Activated naive CD8-positive, alpha-beta T cell (primary cell): Measurements from ENCODE around the gene AGBL3.

Experiments
- H3K27ac Mint-ChIP-seq: one replicate; pipeline ENCODE4 v1.8.0; 2021; ENCODE audit warnings: mixed read lengths
- H3K27me3 Mint-ChIP-seq: one replicate; pipeline ENCODE4 v1.8.0; 2021; ENCODE audit warnings: mixed read lengths
- H3K36me3 Mint-ChIP-seq: one replicate; pipeline ENCODE4 v1.8.0; 2021; ENCODE audit warnings: mixed read lengths
- H3K4me1 Mint-ChIP-seq: one replicate; pipeline ENCODE4 v1.8.0; 2021; ENCODE audit warnings: low read depth, mixed read lengths
- H3K4me3 Mint-ChIP-seq: one replicate; pipeline ENCODE4 v1.8.0; 2021; ENCODE audit warnings: mild to moderate bottlenecking, mixed read lengths
- H3K9me3 Mint-ChIP-seq: one replicate; pipeline ENCODE4 v1.8.0; 2021; ENCODE audit warnings: low read depth, mixed read lengths

Gene AGBL3

GRCh38 chr7:135158874-135159273 is 172.6 kb downstream of the AGBL3 start:
- peaks cover 72% of the 10 kb centered on the region for H3K4me1 Mint-ChIP-seq
- H3K27me3 Mint-ChIP-seq: no peaks in the 10 kb centered on the region
- H3K36me3 Mint-ChIP-seq: peaks cover 57% of the 10 kb centered on the region
- no peak overlapping the region for H3K4me3 Mint-ChIP-seq
- H3K9me3 Mint-ChIP-seq: peaks cover 27% of the 10 kb centered on the region
- peak overlapping the region; percentile 84 for H3K27ac Mint-ChIP-seq

DNA sequence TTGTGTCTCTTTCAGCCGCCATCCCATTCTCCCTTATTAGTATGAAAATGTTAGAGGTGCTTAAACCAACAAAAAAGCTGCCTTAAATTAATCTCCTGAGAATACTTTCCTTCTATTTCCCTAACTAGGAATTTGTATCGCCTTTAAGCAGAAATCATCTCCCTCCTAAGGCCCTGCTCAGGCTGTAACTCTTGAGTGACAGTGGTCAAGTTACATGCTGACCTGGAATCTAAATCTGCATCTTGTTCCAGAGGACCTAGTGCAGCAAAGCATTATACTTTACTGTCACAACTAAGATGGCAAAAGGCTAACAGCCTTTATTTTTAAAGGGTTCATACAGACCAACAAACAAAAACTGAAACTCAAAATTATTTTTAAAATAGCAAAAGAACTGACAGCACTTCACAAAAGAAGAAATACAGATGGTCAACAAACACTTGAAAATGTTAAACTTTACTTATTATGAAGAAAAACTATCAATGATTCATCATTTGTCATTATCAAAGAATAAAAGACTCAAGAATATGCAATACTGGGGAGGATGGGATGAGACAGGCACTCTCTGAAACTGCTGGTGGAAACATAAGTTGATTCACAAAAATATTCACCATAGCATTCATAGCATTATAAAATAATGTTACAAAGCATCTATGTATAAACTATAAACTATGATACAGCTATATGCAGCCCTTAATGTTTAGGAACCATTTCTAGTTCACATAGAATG is 173.2 kb downstream of the AGBL3 start:
- peaks cover 53% of the 10 kb centered on the region for H3K36me3 Mint-ChIP-seq
- H3K9me3 Mint-ChIP-seq: peaks cover 20% of the 10 kb centered on the region
- peak overlapping the region; percentile 51 for H3K4me3 Mint-ChIP-seq
- peaks cover 68% of the 10 kb centered on the region for H3K4me1 Mint-ChIP-seq
- no peaks in the 10 kb centered on the region for H3K27me3 Mint-ChIP-seq
- peak overlapping the region; percentile 84 for H3K27ac Mint-ChIP-seq

- peaks cover 47% of the 10 kb centered on the region for H3K36me3 Mint-ChIP-seq
- H3K27me3 Mint-ChIP-seq: no peaks in the 10 kb centered on the region
- H3K27ac Mint-ChIP-seq: peak overlapping the region; percentile 84
- H3K4me1 Mint-ChIP-seq: peaks cover 64% of the 10 kb centered on the region
- H3K4me3 Mint-ChIP-seq: peak overlapping the region; percentile 13
- H3K9me3 Mint-ChIP-seq: peaks cover 15% of the 10 kb centered on the region
Measured at GRCh38 chr7:135160098-135160857, 174.0 kb downstream of the AGBL3 start.

GRCh38 chr7:135160858-135161653 is 174.7 kb downstream of the AGBL3 start:
- Mint-ChIP-seq H3K4me1 (peaks cover 65% of the 10 kb centered on the region), H3K4me3 (no peak overlapping the region), H3K36me3 (peaks cover 43% of the 10 kb centered on the region), H3K9me3 (peaks cover 12% of the 10 kb centered on the region), H3K27ac (peak overlapping the region; percentile 84), H3K27me3 (no peaks in the 10 kb centered on the region)

DNA sequence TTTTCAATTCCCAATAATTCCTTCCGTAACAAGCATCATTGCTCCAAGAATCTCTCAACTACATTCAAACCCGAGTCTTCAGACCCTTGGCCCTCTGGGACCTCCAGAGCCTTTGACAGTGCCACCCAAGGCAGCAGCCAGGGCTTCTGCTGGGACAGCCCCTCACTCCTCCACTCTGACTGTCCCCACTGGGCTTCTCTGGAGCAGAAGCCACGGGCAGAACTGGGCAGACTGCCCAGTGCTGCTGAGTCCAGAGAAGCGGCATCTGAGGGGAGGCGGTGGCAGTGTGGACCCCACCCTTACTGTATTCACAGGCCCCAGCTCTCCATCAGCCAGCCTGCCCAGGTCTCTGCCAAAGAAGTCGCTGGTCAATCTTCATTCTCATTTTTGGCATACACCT is 175.4 kb downstream of the AGBL3 start:
- Mint-ChIP-seq H3K4me1 (peaks cover 68% of the 10 kb centered on the region), H3K36me3 (peaks cover 37% of the 10 kb centered on the region), H3K27me3 (no peaks in the 10 kb centered on the region), H3K4me3 (no peak overlapping the region), H3K9me3 (peaks cover 12% of the 10 kb centered on the region), H3K27ac (peak overlapping the region; percentile 84)

- H3K36me3 Mint-ChIP-seq: peaks cover 34% of the 10 kb centered on the region
- peaks cover 69% of the 10 kb centered on the region for H3K4me1 Mint-ChIP-seq
- H3K27ac Mint-ChIP-seq: peak overlapping the region; percentile 84
- H3K4me3 Mint-ChIP-seq: no peak overlapping the region
- H3K9me3 Mint-ChIP-seq: peaks cover 8% of the 10 kb centered on the region
- no peaks in the 10 kb centered on the region for H3K27me3 Mint-ChIP-seq
Measured at GRCh38 chr7:135162382-135163001, 176.2 kb downstream of the AGBL3 start.

DNA sequence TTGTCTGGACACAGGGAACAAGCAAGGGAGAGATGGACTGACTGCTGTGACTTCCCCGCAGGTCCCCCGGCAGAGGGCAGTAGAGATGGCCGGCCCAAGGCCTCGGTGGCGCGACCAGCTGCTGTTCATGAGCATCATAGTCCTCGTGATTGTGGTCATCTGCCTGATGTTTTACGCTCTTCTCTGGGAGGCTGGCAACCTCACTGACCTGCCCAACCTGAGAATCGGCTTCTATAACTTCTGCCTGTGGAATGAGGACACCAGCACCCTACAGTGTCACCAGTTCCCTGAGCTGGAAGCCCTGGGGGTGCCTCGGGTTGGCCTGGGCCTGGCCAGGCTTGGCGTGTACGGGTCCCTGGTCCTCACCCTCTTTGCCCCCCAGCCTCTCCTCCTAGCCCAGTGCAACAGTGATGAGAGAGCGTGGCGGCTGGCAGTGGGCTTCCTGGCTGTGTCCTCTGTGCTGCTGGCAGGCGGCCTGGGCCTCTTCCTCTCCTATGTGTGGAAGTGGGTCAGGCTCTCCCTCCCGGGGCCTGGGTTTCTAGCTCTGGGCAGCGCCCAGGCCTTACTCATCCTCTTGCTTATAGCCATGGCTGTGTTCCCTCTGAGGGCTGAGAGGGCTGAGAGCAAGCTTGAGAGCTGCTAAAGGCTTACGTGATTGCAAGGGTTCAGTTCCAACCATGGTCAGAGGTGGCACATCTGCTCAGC is 178.2 kb downstream of the AGBL3 start:
- H3K36me3 Mint-ChIP-seq: peaks cover 33% of the 10 kb centered on the region
- H3K4me3 Mint-ChIP-seq: no peak overlapping the region
- peaks cover 4% of the 10 kb centered on the region for H3K9me3 Mint-ChIP-seq
- no peaks in the 10 kb centered on the region for H3K27me3 Mint-ChIP-seq
- H3K27ac Mint-ChIP-seq: peak overlapping the region; percentile 87
- peaks cover 71% of the 10 kb centered on the region for H3K4me1 Mint-ChIP-seq

DNA sequence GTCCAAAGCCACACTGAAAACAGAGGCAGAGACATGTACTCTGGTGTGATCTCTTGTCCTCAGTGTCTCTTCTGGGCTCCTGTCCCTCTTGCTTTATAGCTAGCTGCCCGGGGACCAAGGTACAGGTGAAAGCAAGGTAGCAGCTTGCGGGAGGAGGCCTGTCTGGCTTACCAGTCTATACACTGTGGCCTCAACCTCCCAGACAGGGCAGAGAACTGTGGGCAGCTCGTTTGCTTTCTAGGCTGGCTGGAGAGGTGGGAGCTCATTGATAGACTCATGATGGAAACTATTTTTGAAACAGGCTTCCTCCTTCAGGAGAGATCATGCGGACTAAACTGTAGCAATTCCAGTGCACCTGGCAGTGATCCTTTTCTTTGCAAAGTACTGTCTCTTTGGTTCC is 179.6 kb downstream of the AGBL3 start:
- H3K27ac Mint-ChIP-seq: peak overlapping the region; percentile 82
- peaks cover 63% of the 10 kb centered on the region for H3K4me1 Mint-ChIP-seq
- H3K36me3 Mint-ChIP-seq: peaks cover 28% of the 10 kb centered on the region

DNA sequence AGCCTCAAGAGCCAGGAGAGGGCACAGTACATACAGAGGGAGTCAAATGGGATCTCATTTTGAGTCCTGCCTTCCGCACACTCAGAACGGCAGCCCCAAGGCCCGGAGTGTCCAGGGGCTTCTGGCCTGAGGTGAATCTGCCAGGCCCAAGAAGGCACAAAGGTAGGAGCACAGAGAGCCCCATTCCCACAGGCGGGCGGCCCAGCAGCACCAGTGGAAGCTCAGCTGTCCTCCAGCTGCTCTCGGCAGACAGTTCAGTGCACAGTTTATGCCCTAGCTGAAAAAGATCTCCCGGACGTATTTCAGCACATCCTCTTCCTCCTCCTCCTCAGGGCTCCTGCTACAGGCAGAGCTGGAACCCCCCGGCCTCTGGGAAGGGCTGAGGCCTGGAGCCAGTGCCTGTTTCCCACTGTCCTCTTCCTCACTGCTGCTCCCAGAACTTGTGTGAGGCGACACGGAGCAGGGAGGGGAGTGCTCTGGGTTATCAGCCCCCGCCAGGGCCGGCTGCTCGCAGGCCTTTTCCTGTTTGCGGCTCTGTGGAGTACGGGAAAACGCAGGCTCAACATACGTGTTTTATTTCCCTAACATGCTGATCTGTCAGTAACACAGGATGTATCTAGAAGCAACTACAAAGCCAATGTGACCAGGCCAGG is 180.2 kb downstream of the AGBL3 start:
- Mint-ChIP-seq H3K27ac (peak overlapping the region; percentile 87), H3K4me3 (peak overlapping the region; percentile 47), H3K9me3 (peaks cover 4% of the 10 kb centered on the region), H3K27me3 (no peaks in the 10 kb centered on the region), H3K36me3 (peaks cover 27% of the 10 kb centered on the region), H3K4me1 (peaks cover 63% of the 10 kb centered on the region)

More for the DNA sequence above, 179.6 kb downstream of the AGBL3 start:
- Mint-ChIP-seq H3K27me3 (no peaks in the 10 kb centered on the region), H3K4me3 (peak overlapping the region; percentile 10), H3K9me3 (peaks cover 4% of the 10 kb centered on the region)

DNA sequence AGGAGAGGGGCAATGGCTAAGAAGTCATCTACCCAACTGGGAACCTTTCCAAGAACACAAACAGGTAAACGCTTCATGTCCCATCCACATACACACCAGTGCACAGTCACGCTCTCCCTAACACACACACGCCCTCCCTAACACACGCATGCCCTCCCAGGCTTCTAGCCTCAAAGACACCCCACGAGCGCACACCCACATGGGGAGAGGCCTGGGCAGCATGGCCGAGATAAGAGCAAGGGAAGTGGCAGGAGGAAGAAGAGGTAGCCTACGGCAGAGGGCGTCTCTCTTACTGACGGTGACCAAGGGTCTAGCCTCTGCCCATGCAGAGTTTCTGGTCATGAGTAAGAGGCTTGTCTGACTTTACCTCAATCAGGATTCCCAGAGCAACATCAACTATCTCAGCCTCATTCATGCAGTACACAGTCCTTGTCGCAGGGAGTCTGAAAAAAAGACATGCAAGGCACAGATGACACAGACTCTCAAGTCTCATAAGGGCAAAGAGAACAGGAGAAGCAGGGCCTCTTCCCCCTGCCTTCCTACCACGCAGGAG is 181.1 kb downstream of the AGBL3 start:
- H3K9me3 Mint-ChIP-seq: peaks cover under 1% of the 10 kb centered on the region
- peaks cover 64% of the 10 kb centered on the region for H3K4me1 Mint-ChIP-seq
- no peaks in the 10 kb centered on the region for H3K27me3 Mint-ChIP-seq
- peak overlapping the region; percentile 87 for H3K27ac Mint-ChIP-seq
- H3K36me3 Mint-ChIP-seq: peaks cover 20% of the 10 kb centered on the region
- H3K4me3 Mint-ChIP-seq: peak overlapping the region; percentile 74

DNA sequence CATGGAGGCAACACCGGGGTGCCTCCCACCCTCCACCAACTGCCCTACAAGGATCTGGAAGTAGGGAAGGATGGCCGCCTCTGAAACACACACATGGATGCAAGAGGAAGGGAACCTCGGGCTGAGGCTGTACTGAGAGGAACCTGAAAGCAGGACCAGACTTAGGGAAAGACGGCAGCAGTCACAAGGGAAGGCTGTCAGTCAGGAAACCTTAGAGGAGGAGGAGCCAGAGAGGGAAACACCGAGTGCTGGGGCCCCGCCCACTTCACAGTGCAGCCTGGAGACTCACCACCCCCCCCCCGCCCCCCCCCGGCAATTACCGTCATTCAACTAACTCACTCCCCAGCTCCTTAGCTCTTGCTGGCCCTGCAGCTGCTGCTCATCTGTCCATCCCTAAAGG is 181.7 kb downstream of the AGBL3 start:
- no peaks in the 10 kb centered on the region for H3K9me3 Mint-ChIP-seq
- peaks cover 16% of the 10 kb centered on the region for H3K36me3 Mint-ChIP-seq
- H3K4me3 Mint-ChIP-seq: peak overlapping the region; percentile 97
- H3K4me1 Mint-ChIP-seq: peaks cover 60% of the 10 kb centered on the region
- peak overlapping the region; percentile 87 for H3K27ac Mint-ChIP-seq
- H3K27me3 Mint-ChIP-seq: no peaks in the 10 kb centered on the region

- peak overlapping the region; percentile 98 for H3K27ac Mint-ChIP-seq
- H3K27me3 Mint-ChIP-seq: no peaks in the 10 kb centered on the region
- peaks cover 15% of the 10 kb centered on the region for H3K36me3 Mint-ChIP-seq
- H3K4me1 Mint-ChIP-seq: peaks cover 59% of the 10 kb centered on the region
- H3K9me3 Mint-ChIP-seq: no peaks in the 10 kb centered on the region
- peak overlapping the region; percentile 97 for H3K4me3 Mint-ChIP-seq
Measured at GRCh38 chr7:135168489-135169140, 182.3 kb downstream of the AGBL3 start.
